ENCODE results near the gene GRAP2.

DNA sequence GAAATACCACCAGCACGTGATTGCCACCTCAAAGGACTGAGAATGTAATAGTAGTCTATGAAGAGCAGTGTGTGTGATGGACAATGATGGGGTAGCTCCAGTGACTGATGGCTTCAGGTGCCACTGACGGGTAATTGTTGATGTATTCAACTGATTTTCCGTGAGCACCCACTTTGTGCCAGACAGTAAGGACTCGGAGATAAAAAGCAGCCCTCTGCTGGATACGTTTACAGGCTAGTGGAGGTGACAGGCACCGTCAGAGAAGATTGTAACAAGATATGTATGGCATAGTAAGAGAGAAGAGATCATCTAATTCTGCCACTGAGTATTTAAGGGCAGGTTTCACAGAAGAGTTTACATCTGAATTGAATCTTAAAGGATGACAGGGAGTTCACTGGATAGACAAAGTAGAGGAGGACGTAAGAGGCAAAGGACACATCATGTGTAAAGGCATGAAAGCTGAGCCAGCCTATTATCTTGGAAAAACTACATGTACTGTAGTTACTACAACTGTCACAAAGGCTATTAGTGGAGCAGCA lies 6.3 kb upstream of the GRAP2 start:
- TF ChIP-seq BACH1 (tag; IDR thresholded peaks at IDR 0.05) (no peak), JUNB (CRISPR knock-in tag; conservative IDR thresholded peaks at IDR 0.05) (no peak), JUN (IDR thresholded peaks at IDR 0.05; ENCODE audit: borderline replicate concordance, low read depth, low read length) (no peak), JUN (CRISPR knock-in tag; IDR thresholded peaks at IDR 0.05; ENCODE audit: borderline replicate concordance) (no peak), HCFC1 (IDR thresholded peaks at IDR 0.05; ENCODE audit: low read depth, low read length) (no peak), ATF1 (CRISPR knock-in tag; IDR thresholded peaks at IDR 0.05) (no peak), ATF1 (tag; IDR thresholded peaks at IDR 0.05) (no peak)
- TF ChIP-seq, protein P1, sequence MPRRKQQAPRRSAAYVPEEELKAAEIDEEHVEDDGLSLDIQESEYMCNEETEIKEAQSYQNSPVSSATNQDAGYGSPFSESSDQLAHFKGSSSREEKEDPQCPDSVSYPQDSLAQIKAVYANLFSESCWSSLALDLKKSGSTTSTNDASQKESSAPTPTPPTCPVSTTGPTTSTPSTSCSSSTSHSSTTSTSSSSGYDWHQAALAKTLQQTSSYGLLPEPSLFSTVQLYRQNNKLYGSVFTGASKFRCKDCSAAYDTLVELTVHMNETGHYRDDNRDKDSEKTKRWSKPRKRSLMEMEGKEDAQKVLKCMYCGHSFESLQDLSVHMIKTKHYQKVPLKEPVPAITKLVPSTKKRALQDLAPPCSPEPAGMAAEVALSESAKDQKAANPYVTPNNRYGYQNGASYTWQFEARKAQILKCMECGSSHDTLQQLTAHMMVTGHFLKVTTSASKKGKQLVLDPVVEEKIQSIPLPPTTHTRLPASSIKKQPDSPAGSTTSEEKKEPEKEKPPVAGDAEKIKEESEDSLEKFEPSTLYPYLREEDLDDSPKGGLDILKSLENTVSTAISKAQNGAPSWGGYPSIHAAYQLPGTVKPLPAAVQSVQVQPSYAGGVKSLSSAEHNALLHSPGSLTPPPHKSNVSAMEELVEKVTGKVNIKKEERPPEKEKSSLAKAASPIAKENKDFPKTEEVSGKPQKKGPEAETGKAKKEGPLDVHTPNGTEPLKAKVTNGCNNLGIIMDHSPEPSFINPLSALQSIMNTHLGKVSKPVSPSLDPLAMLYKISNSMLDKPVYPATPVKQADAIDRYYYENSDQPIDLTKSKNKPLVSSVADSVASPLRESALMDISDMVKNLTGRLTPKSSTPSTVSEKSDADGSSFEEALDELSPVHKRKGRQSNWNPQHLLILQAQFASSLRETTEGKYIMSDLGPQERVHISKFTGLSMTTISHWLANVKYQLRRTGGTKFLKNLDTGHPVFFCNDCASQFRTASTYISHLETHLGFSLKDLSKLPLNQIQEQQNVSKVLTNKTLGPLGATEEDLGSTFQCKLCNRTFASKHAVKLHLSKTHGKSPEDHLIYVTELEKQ (CRISPR knock-in tag; IDR thresholded peaks at IDR 0.05) = no peak
- TF ChIP-seq, protein P2, sequence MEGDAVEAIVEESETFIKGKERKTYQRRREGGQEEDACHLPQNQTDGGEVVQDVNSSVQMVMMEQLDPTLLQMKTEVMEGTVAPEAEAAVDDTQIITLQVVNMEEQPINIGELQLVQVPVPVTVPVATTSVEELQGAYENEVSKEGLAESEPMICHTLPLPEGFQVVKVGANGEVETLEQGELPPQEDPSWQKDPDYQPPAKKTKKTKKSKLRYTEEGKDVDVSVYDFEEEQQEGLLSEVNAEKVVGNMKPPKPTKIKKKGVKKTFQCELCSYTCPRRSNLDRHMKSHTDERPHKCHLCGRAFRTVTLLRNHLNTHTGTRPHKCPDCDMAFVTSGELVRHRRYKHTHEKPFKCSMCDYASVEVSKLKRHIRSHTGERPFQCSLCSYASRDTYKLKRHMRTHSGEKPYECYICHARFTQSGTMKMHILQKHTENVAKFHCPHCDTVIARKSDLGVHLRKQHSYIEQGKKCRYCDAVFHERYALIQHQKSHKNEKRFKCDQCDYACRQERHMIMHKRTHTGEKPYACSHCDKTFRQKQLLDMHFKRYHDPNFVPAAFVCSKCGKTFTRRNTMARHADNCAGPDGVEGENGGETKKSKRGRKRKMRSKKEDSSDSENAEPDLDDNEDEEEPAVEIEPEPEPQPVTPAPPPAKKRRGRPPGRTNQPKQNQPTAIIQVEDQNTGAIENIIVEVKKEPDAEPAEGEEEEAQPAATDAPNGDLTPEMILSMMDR (IDR thresholded peaks at IDR 0.05 in 2 of 3, conservative IDR thresholded peaks at IDR 0.05 in 1 of 3; ENCODE audit: insufficient read depth in 2 of 3, low read depth in 1 of 3, low read length in 3 of 3) = no peak

Measured in K562 (cell line).